ENCODE measurements around the gene SSR1.
"Not testable (repeated sequence)": the region's sequence is repeated elsewhere in the genome, so short reads cannot be mapped to it uniquely, and the experiment has no call there.

The SSR1 gene

GRCh38 chr6:7312616-7313504 lies at the start of gene SSR1:
Gene SSR1 (minus strand): TSS chr6:7313199. CDS start chr6:7313120, 79 bp downstream.
- peak; percentile 92 for DNase-seq

DNA sequence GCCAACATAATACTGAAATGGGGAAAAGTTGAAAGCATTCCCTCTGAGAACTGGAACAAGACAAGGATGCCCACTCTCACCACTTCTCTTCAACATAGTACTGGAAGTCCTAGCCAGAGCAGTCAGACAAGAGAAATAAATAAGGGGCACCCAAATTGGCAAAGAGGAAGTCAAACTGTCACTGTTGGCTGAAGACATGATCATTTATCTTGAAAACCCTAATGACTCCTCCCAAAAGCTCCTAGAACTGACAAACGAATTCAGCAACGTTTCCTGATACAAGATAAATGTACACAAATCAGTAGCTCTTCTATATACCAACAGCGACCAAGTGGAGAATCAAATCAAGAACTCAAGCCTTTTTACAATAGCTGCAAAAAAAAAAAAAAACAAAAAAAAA lies 38.9 kb upstream of the SSR1 start:
- DNase-seq, result not testable (repeated sequence)

DNA sequence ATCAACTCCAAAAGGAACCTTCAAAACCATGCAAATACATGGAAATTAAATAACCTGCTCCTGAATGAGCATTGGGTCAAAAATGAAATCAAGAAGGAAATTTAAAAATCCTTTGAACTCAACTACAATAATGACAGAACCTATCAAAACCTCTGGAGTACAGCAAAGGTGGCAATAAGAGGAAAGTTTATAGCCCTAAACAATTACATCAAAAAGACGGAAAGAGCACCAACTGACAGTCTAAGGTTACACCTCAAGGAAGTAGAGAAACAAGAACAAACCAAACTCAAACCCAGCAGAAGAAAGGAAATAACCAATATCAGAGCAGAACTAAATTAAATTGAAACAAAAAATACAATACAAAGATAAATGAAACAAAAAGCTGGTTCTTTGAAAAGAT lies 37.6 kb upstream of the SSR1 start:
- not testable (repeated sequence) for DNase-seq

DNA sequence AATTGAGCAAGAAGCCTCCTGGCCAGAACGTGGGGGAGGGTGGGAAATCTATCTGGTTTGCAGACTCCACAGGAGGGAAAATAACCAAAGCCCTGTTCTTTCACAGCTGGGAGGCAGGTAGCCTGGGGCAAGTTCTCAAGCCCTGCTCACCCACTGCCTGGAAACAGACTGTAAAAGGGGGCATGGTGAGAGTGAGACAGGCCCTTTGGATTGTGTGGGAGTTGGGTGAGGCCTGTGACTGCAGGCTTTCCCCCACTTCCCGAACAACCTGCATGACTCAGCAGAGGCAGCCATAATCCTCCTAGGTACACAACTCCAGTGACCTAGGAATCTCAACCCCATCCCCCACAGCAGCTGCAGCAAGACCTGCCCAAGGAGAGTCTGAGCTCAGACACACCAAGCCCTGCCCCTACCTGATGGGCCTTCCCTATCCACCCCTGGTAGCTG lies 34.6 kb upstream of the SSR1 start:
- peak; percentile 12 for DNase-seq

- not testable (repeated sequence) for DNase-seq
Observed at GRCh38 chr6:7344773-7345450, 31.9 kb upstream of the SSR1 start.

- DNase-seq, result no peak
Observed at GRCh38 chr6:7343546-7344475, 30.8 kb upstream of the SSR1 start.

GRCh38 chr6:7341989-7342742 lies 29.2 kb upstream of the SSR1 start:
- peak; percentile 47 for DNase-seq

- DNase-seq, result no peak
Observed at GRCh38 chr6:7341271-7341670, 28.3 kb upstream of the SSR1 start.

- DNase-seq, result not testable (repeated sequence)
Observed at GRCh38 chr6:7339007-7339732, 26.2 kb upstream of the SSR1 start.

GRCh38 chr6:7338031-7338430 lies 25.0 kb upstream of the SSR1 start:
- DNase-seq, result no peak

- no peak for DNase-seq
Observed at GRCh38 chr6:7335519-7335918, 22.5 kb upstream of the SSR1 start.

DNA sequence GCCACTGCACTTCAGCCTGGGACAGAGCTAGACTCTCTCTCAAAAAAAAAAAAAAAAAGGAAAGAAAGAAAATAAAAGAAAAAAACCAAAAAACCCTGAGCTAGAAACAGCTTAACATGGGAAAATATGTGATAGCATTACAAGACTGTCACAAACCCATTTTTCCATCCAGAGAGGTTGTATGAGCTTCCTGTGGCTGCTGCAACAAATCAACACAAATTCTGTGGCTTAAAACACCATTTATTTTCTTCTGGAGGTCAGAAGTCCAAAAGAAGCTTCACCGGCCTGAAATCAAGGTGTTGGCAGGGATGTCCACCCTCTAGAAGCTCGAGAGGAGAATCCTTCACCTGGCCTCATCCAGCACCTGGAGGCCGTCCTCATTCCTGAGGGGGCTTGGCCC lies 21.7 kb upstream of the SSR1 start:
- no peak for DNase-seq

DNA sequence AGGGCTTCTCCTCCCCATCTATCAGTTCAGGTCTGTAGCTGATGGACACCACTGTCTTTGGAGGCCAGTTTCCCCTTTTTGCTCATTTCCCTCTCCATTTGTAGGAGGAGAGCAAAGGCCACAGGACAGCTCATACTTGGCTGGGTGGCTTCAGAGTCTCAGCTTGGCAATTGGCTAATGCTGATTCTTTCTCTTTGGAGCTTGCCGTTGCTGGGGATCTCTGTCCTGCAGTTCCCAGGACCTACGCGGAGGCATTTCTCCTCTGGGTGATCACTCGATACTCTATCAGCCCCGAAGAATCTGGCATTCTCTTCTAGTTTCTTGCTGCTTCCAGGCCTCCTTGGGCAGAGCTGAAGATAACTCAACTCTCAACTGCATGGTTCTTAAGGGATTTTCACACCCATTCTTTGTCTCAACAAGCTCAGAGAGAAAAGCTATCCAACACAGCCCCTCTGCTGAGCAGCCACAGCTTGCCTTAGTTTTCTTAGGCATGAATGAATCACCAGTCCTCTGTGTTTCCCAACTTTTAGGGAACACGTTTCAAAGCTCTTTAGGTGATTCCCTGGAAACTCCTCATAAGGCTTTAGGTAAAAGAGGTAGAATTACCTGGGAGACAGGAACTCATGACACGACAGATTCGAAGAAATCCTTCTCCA lies 19.2 kb upstream of the SSR1 start:
- DNase-seq, result no peak

- DNase-seq, result no peak
Observed at GRCh38 chr6:7331452-7331851, 18.5 kb upstream of the SSR1 start.

GRCh38 chr6:7328243-7328642 lies 15.2 kb upstream of the SSR1 start:
- no peak for DNase-seq

- DNase-seq, result no peak
Observed at GRCh38 chr6:7325750-7326149, 12.8 kb upstream of the SSR1 start.

GRCh38 chr6:7324520-7324919 lies 11.5 kb upstream of the SSR1 start:
- DNase-seq, result no peak

DNA sequence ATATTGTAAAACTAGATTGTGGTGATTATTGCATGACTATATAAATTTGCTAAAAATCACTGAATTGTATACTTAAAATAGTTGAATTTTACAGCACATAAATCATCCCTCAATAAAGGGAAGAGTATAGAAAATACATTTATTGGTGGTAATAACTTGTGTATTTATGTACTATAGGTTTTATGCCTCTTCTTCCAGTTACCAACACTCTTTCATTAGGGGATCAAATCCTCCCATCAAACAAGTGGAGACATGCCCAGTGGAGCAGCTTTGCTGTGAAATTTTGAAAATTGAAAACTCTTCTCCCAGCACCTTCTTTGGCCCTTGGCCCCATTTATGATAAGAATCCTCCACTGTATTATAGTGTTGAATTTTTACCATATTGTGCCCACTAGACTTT lies 10.1 kb upstream of the SSR1 start:
- DNase-seq, result no peak

DNA sequence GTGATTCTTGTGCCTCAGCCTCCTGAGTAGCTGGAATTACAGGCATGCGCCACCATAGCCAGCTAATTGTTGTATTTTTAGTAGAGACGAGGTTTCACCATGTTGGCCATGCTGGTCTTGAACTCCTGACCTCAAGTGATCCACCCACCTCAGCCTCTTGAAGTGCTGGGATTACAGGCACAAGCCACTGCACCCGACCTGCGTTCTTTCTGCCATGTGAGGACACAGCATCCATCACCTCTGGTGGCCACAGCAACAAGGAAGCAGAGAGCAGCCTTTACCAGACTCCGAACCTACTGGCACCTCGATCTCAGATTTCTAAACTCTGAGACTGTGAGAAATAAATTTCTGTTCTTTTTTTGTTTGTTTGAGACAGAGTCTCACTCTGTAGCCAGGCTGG lies 8.9 kb upstream of the SSR1 start:
- DNase-seq, result not testable (repeated sequence)

DNA sequence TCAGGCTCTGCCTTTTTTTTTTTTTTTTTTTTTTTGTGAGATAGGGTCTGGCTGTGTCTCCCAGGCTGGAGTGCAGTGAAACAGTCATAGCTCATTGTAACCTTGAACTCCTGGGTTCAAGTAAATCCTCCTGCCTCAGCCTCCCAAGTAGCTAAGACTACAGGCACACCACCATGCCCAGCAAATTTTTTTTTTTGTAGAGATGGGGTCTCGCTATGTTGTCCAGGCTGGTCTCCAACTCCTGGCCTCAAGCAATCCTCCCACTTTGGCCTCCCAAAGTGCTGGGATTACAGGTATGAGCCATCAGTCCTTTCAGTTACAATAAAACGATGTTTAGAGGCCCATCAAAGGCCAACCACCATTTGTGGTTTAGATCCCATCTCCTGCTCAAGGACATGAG lies 6.4 kb upstream of the SSR1 start:
- DNase-seq, result not testable (repeated sequence)

DNA sequence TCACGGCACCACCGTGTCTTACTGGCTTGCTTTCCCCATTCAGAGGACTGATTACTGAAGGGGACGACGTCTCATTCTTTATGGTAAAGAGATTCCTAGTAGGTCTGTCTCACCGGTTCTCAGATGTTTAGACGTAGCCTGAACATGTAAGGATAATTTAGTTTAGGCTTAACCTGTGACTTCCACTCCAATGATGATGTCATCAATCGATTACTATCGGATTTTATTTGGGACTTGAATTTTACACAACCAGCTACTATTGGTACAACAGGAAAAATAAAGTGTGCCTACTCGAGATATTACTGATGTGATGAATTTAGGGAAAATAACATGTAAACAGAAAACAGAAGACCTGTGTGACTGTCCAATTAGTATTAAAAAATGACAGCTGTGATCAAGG lies 4.5 kb upstream of the SSR1 start:
- DNase-seq, result no peak

Measured in NCI-H510A (cell line).